ENCODE results near the gene HS2ST1. TPM values are rescaled to one million over a fixed set of nuclear protein-coding genes. Genes with fewer than 3 reads are reported as not detected.
"Not testable (repeated sequence)": the region's sequence is repeated elsewhere in the genome, so short reads cannot be mapped to it uniquely, and the experiment has no call there.

The HS2ST1 gene
- total RNA-seq, 1 donor from 2014 or later = 10.0 TPM

- no peak for ATAC-seq
- intact Hi-C loops (cut with DNase I) = no loop called here
- DNase-seq (ENCODE audit: missing footprints) = no peak
These were observed 130.0 kb downstream of the HS2ST1 start for GRCh38 chr1:87044424-87044823.

- no peak for DNase-seq (ENCODE audit: missing footprints)
- intact Hi-C loops (cut with DNase I) = no loop called here
- no peak for ATAC-seq
These were observed 130.4 kb downstream of the HS2ST1 start for GRCh38 chr1:87044840-87045239.

GRCh38 chr1:87045761-87046304 lies 131.4 kb downstream of the HS2ST1 start:
- DNase-seq (ENCODE audit: missing footprints) (no peak), ATAC-seq (no peak)
- intact Hi-C loops (cut with DNase I) = no loop called here

GRCh38 chr1:87046951-87047350 lies 132.5 kb downstream of the HS2ST1 start:
- intact Hi-C loops (cut with DNase I) = no loop called here
- ATAC-seq (no peak), DNase-seq (ENCODE audit: missing footprints) (no peak)

- intact Hi-C loops (cut with DNase I) = no loop called here
- DNase-seq (ENCODE audit: missing footprints) (no peak), ATAC-seq (no peak)
These were observed 133.8 kb downstream of the HS2ST1 start for GRCh38 chr1:87048237-87048636.

GRCh38 chr1:87051965-87052364 lies 137.5 kb downstream of the HS2ST1 start:
- DNase-seq (ENCODE audit: missing footprints) (no peak), ATAC-seq (no peak)
- intact Hi-C loops (cut with DNase I) = no loop called here

- ATAC-seq (no peak), DNase-seq (ENCODE audit: missing footprints) (no peak)
- intact Hi-C loops (cut with DNase I) = no loop called here
These were observed 138.0 kb downstream of the HS2ST1 start for GRCh38 chr1:87052400-87052799.

GRCh38 chr1:87052961-87053360 lies 138.5 kb downstream of the HS2ST1 start:
- DNase-seq (ENCODE audit: missing footprints) = no peak
- no peak for ATAC-seq
- intact Hi-C loops (cut with DNase I) = no loop called here

- no peak for DNase-seq (ENCODE audit: missing footprints)
- intact Hi-C loops (cut with DNase I) = no loop called here
- no peak for ATAC-seq
These were observed 139.0 kb downstream of the HS2ST1 start for GRCh38 chr1:87053446-87053845.

GRCh38 chr1:87056974-87057373 lies 142.5 kb downstream of the HS2ST1 start:
- DNase-seq (ENCODE audit: missing footprints) = no peak
- intact Hi-C loops (cut with DNase I) = no loop called here
- ATAC-seq = no peak

- ATAC-seq (no peak), DNase-seq (ENCODE audit: missing footprints) (no peak)
- intact Hi-C loops (cut with DNase I) = no loop called here
These were observed 143.9 kb downstream of the HS2ST1 start for GRCh38 chr1:87058343-87058649.

GRCh38 chr1:87061742-87062156 lies 147.3 kb downstream of the HS2ST1 start:
- intact Hi-C loops (cut with DNase I) = no loop called here
- DNase-seq (ENCODE audit: missing footprints) (no peak), ATAC-seq (no peak)

- no peak for DNase-seq (ENCODE audit: missing footprints)
- no peak for ATAC-seq
- intact Hi-C loops (cut with DNase I) = no loop called here
These were observed 148.3 kb downstream of the HS2ST1 start for GRCh38 chr1:87062687-87063086.

- intact Hi-C loops (cut with DNase I) = no loop called here
- ATAC-seq (no peak), DNase-seq (ENCODE audit: missing footprints) (no peak)
These were observed 149.9 kb downstream of the HS2ST1 start for GRCh38 chr1:87064309-87064708.

GRCh38 chr1:87064986-87065385 lies 150.6 kb downstream of the HS2ST1 start:
- DNase-seq (ENCODE audit: missing footprints) = no peak
- intact Hi-C loops (cut with DNase I) = no loop called here
- ATAC-seq = no peak

GRCh38 chr1:87066708-87067107 lies 152.3 kb downstream of the HS2ST1 start:
- ATAC-seq = not testable (repeated sequence)

GRCh38 chr1:87072411-87072810 lies 158.0 kb downstream of the HS2ST1 start:
- ATAC-seq = no peak
- intact Hi-C loops (cut with DNase I) = no loop called here
- DNase-seq (ENCODE audit: missing footprints) = no peak

More at GRCh38 chr1:87066708-87067107, 152.3 kb downstream of the HS2ST1 start:
- DNase-seq (ENCODE audit: missing footprints); intact Hi-C loops (cut with DNase I): not testable (repeated sequence)

GRCh38 chr1:87072904-87073303 lies 158.5 kb downstream of the HS2ST1 start:
- ATAC-seq (no peak), DNase-seq (ENCODE audit: missing footprints) (no peak)
- intact Hi-C loops (cut with DNase I) = no loop called here

- no peak for ATAC-seq
- no peak for DNase-seq (ENCODE audit: missing footprints)
- intact Hi-C loops (cut with DNase I) = no loop called here
These were observed 159.8 kb downstream of the HS2ST1 start for GRCh38 chr1:87074001-87074795.

GRCh38 chr1:87077959-87078639 lies 163.7 kb downstream of the HS2ST1 start:
- intact Hi-C loops (cut with DNase I) = no loop called here
- no peak for ATAC-seq
- DNase-seq (ENCODE audit: missing footprints) = no peak

Data from Right ventricle myocardium inferior (tissue), 1 donor.